ENCODE measurements around the gene SYT7. TPM values are rescaled to one million over a fixed set of nuclear protein-coding genes. Genes with fewer than 3 reads are reported as not detected.

SYT7 gene
- total and polyA plus RNA-seq, 8 donors, result 2.1 to 8.4 (median 6.8) TPM

GRCh38 chr11:61529537-61530225 lies 51.2 kb downstream of the SYT7 start:
- Histone ChIP-seq H3K4me3 (no peak overlapping the region), H3K36me3 (no peaks in the 10 kb centered on the region), H3K9me3 (no peaks in the 10 kb centered on the region), H3K27me3 (peaks cover 0 to 4% of the 10 kb centered on the region in 2 donors), H3K27ac (no peak overlapping the region), H3K4me1 (no peaks in the 10 kb centered on the region)
- DNase-seq (no peak), ATAC-seq (peak; percentile 42)
- intact Hi-C loops (cut with DNase I), result no loop called here
- no peak for TF ChIP-seq CTCF (IDR thresholded peaks at IDR 0.05)

- Histone ChIP-seq H3K27ac (no peak overlapping the region), H3K36me3 (no peaks in the 10 kb centered on the region), H3K27me3 (peaks cover 0 to 4% of the 10 kb centered on the region in 2 donors), H3K9me3 (no peaks in the 10 kb centered on the region), H3K4me3 (no peak overlapping the region), H3K4me1 (no peaks in the 10 kb centered on the region)
- ATAC-seq, result no peak
- intact Hi-C loops (cut with DNase I), result no loop called here
- DNase-seq, result no peak
- no peak for TF ChIP-seq CTCF (IDR thresholded peaks at IDR 0.05)
These were observed 52.8 kb downstream of the SYT7 start for GRCh38 chr11:61528114-61528513.

- DNase-seq, result no peak
- no peak overlapping the region for H3K4me3 ChIP-seq
- intact Hi-C loops (cut with DNase I), result no loop called here
These were observed 53.7 kb downstream of the SYT7 start for GRCh38 chr11:61526956-61527731.

GRCh38 chr11:61526229-61526628 lies 54.6 kb downstream of the SYT7 start:
- no peaks in the 10 kb centered on the region for H3K9me3 ChIP-seq
- intact Hi-C loops (cut with DNase I), result no loop called here
- no peak for TF ChIP-seq CTCF (IDR thresholded peaks at IDR 0.05)
- H3K27ac ChIP-seq, result no peak overlapping the region
- DNase-seq, result no peak
- peaks cover 0 to 4% of the 10 kb centered on the region in 2 donors for H3K27me3 ChIP-seq
- no peak overlapping the region for H3K4me3 ChIP-seq
- H3K36me3 ChIP-seq, result no peaks in the 10 kb centered on the region
- no peaks in the 10 kb centered on the region for H3K4me1 ChIP-seq
- ATAC-seq, result no peak

More at GRCh38 chr11:61526956-61527731, 53.7 kb downstream of the SYT7 start:
- Histone ChIP-seq H3K27ac (no peak overlapping the region), H3K9me3 (no peaks in the 10 kb centered on the region), H3K27me3 (peaks cover 0 to 4% of the 10 kb centered on the region in 2 donors), H3K36me3 (no peaks in the 10 kb centered on the region), H3K4me1 (no peaks in the 10 kb centered on the region)
- no peak for ATAC-seq
- TF ChIP-seq CTCF (IDR thresholded peaks at IDR 0.05), result no peak

GRCh38 chr11:61524963-61525587 lies 55.8 kb downstream of the SYT7 start:
- intact Hi-C loops (cut with DNase I), result no loop called here
- H3K36me3 ChIP-seq, result no peaks in the 10 kb centered on the region
- no peak overlapping the region for H3K27ac ChIP-seq
- no peak overlapping the region for H3K4me3 ChIP-seq
- TF ChIP-seq CTCF (IDR thresholded peaks at IDR 0.05), result no peak
- ATAC-seq (no peak), DNase-seq (no peak)
- H3K27me3 ChIP-seq, result peaks cover 0 to 4% of the 10 kb centered on the region in 2 donors
- H3K4me1 ChIP-seq, result no peaks in the 10 kb centered on the region
- no peaks in the 10 kb centered on the region for H3K9me3 ChIP-seq

Data from left lung (tissue), 10 donors.